ENCODE measurements around the gene PANK2. TPM values are rescaled to one million over a fixed set of nuclear protein-coding genes. Genes with fewer than 3 reads are reported as not detected.
"Not testable (repeated sequence)": the region's sequence is repeated elsewhere in the genome, so short reads cannot be mapped to it uniquely, and the experiment has no call there.

The PANK2 gene
- total RNA-seq, 1 donor from 2014 or later, result 29.4 TPM

DNA sequence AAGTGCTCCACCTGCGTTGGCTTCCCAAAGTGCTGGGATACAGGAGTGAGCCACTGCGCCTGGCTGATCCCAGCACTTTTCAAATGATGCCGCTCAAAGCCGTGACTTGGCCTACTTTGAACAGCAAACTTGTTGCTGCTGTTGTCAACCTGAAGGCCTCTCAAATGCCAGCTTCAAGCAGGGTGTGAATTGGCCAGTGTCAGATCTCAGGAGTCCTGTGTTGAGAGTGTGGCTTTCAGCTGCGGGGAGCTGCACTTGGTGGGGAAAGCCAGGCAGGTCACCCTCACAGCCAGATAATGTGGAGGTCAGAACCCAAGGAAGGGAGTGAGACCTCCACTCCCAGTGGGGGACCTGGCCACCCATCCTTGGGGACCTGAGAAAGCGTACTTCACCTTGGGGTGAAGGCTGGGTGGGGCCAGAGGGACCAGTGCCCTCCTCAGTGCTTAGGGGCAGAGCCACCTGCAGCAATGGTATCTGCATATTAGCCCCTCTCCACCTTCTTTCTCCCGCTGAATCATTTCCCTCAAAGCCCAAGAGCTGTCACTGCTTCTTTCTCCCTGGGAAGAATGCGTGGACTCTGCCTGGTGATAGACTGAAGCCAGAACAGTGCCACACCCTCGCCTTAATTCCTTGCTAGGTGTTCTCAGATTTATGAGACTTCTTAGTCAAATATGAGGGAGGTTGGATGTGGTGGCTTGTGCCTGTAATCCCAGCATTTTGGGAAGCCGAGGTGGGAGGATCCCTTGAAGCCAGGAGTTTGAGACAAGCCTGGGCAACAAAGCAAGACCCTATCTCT lies 19.1 kb upstream of the PANK2 start:
- no peak for DNase-seq (ENCODE audit: low read depth in 2 of 2)

DNA sequence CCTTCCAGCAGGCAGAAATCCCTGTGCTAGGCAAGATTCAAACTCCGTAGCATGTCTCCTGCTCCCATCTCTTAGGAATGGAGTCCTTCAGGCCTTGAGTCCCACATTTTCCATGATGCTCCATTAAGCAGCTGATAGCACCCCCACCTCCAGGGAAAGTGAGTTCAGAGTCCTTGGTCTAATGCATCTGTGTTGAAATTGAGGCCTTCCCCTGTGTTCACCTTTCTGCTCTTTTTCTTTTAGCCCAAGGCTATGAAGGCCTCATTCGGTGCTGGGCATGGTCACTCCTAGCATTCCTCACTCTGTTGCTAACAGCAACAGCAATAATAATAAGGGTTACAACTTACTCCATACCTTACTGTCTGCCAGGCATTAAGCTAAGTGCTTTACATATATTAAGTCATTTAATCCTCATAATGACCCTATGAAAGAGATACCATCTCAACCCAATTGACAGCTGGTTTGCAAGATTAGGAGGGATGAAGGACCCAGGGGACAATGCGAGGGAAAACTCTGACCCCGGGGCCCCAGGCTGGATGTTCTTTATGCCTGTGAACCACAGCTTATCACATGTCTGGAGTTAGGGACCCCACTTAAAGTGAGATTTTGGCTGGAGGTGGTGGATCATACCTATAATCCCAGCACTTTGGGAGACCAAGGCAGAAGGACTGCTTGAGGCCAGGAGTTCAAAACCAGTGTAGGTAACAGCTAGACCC lies 17.5 kb upstream of the PANK2 start:
- DNase-seq (ENCODE audit: low read depth in 2 of 2), result no peak

DNA sequence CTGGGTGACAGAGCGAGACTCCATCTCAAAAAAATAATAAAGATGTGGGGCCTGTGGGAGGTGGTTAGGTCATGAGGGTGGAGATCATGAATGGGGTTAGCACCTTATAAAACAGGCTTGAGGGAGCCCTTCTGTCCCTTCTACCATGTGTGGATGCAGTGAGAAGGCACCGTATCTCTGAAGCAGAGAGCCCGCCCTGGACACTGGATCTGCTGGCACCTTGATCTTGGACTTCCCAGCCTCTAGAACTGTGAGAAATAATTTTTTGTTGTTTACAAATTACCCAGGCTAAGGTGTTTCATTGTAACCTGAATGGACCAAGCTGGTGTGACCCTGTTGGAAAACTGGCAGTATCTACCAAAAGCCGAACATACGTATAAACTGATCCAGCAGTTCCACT lies 15.7 kb upstream of the PANK2 start:
- no peak for DNase-seq (ENCODE audit: low read depth in 2 of 2)

DNA sequence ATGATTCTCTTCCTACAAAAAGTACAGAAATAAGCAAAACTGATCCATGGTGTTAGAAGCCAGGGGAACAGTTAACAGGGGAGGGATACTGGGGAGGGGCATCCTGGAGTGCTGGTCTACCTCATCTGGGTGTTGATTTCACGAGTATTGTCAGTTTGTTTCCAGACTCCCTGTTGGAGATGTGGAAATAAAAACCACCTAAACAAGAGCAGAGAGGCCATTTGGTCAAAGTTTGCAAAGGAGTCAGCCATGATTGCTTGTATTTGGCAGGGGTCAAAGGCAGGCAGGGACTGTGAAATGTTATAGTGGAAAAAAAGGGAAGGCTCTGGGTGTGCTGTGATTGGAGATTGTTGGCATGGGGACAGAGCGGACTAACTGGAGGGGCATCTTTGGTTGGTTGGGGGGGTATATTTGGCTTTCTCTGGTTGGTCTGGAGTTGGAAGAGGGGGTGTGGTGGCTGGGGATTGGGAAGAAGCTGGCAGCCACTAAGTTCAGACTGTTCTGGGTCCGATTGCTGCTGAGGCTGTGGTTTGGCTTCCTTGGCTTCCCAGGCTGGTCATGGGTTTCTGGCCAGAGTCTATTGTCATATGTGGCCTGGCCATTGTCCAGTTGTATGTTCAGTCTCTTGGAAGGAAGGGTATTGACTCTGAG lies 14.9 kb upstream of the PANK2 start:
- no peak for DNase-seq (ENCODE audit: low read depth in 2 of 2)

DNA sequence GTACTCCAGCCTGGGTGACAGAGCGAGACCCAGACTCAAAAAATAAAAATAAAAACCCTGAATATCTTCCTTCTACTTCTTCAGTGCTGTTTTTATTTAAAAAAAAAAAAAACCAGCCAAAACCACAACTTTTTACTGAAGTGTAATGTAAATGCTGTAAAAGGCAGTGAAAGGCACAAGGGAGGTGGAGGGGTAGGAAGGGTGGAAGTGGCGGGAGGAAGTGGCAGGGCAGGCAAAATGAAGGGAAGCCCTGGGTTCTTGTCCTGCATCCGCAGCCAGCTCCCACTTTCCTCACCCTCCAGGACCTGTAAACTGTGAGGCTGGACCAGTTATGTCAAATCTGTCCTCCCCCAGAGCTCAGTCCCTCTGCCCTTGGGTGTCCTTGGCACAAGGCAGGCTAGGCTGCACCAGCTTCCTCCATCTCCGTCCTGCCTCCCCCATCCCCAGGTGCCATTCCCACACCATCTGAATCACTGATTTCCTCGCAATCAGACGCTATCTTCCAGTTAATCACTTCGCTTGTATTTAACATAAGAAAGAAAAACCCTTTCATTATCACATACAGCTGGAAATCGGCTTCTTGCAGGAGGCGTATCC lies 13.7 kb upstream of the PANK2 start:
- DNase-seq (ENCODE audit: low read depth in 2 of 2), result no peak

DNA sequence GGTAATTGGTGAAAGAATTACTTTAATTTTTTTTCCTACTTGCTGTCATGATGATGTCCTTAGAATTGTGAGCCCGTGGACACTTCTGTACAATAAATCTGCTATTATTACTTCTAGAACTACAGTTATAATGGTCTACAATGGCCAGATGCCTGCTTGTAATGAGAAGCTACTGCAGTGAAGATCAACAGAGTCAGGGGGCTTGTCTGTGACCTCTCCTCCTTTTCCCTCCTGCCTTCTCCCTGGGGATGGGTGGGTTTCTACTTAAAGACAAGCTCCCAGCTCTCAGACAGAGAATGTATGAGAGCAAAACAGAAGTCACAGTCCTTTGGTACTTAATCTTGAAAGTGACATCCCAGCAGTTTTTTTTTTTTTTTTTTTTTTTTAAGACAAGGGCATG lies 13.2 kb upstream of the PANK2 start:
- DNase-seq (ENCODE audit: low read depth in 2 of 2), result no peak

DNA sequence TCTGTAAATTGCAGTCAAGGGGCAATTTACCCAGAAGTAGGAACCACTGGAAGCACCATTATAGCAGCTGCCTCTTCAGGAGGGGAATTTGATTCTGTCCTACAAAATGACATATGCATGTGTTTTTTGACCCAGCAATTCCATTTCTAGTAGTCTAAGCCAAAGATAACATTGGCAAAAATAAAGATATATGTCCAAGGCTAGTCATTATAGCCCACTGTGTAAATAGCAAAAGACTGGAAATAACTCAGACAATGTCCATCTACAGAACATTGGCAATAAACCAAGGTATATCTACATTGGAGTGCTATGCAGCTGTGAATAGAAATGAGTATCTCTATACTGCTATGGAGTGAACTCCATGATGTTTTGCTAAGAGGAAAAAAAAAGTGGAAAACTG lies 12.5 kb upstream of the PANK2 start:
- peak; percentile 15 to 74 for DNase-seq (ENCODE audit: low read depth in 2 of 2)

DNA sequence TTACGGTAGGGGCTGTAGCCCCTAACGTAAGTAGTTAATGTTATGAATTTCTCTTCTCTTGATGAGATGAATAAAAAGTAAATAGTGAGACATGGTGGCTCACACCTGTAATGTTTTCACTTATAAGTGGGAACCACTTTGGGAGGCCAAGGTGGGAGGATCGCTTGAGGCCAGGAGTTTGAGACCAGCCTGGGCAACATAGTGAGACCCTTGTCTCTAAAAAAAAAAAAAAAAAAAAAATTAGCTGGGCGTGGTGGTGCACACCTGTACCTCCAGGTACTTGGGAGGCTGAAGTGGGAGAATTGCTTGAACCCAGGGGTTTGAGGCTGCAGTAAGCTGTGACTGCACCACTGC lies 10.3 kb upstream of the PANK2 start:
- DNase-seq (ENCODE audit: low read depth in 2 of 2), result not testable (repeated sequence)

DNA sequence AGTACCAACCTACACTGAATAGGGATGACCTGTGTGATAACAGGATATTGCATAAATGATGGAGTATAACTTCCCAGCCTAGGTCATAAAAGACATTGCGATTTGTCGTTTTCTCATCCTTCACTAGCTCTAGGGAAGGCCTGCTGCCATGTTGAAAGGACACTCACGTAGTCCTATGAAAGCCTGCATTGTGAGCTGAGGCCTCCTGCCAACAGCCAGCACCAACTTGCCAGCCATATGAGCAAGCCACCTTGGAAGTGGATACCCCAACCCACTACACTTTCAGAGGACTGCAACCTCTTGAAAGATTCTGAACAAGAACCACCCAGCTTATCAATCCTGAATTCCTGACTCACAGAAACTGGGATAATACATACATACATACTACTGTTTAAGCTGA lies 3.5 kb upstream of the PANK2 start:
- no peak for DNase-seq (ENCODE audit: low read depth in 2 of 2)

DNA sequence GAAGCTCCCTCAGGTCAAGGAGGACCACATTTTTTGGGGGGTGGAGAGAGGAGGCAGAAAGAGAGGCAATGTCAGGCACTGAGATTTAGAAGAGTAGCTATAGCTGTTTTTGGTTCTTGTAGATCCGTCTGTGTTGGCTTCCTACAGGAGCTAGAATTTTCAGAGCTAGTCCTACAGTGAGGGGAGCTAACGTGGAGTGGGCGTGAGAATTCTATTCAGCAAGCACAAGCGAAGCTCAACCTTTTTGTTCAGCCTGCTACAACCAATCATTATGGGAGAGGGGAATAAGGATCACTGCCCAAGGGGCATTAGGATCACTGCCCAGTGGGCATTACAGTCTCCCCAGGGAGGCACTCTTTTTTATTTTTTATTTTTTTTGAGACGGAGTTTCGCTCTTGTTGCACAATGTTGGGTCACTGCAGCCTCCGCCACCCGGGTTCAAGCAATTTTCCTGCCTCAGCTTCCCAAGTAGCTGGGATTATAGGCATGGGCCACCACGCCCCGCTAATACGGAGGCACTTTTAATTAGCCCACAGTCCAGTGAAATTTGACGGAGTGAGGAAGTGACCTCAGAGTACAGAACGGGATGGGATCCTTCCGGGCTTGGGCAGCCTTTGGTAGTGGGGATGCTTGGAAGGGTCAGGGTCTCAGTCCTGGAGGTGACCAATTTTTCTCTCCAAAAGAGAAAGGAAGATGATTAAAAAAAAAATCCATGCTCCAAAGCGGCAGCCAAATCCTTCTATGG lies 1.1 kb upstream of the PANK2 start:
- DNase-seq (ENCODE audit: low read depth in 2 of 2), result peak; percentile 11 to 51

DNA sequence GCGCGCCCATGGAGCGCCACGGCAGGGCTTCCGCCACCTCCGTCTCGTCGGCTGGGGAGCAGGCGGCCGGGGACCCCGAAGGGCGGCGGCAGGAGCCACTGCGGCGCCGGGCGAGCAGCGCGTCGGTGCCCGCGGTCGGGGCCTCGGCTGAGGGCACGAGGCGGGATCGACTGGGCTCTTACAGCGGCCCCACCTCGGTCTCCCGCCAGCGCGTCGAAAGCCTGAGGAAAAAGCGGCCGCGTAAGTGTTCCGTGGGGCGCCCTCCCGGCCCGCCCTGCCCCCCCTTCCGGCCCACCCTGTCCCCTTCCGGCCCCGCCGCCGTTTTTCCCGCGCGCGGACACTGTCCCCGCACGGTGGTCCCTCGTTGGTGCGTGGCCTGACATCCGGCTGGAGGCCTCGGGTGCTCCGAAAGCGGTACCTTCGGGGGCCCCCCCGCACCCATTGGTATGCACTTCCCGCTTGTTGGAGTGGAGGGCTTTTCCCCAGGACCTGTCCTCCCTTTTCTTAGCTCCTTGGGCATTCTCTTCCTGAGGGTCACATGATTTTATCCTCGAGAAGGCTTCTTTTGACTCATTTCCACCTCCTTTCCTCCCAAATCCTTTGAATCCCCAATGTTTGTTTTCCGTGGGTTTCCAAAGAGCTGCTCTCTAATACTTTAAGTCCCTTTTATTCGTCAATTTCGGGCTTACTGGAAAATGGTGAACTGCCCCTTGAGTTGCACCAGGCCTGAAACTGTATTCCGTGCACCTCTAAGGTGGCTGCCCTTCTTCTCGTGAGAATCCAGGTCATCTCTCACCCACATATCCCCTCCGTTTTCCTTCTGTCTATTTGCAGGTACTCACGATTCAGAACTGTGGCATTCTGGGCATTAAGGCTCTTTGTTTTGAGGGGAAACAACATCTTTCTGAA lies 556 bp downstream of the PANK2 start:
- DNase-seq (ENCODE audit: low read depth in 2 of 2), result peak in 1 of 2 donors; percentile 30

DNA sequence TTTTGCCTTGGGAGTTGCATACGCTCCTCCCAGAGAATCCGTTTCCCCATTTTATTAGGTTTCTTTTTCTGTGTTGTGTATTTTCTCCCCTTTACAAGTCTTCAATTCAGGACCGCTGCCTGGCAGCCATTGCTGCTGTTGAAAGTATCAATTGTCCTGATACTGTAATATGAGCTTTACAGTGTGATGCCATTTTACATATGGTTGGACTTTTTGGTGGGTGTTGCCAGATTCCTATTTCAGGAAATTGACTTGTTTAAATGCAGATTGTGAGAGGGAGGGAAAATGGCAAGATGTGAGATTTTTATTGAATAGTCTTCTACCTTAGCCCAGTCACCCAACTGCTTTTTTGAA lies 1.2 kb downstream of the PANK2 start:
- DNase-seq (ENCODE audit: low read depth in 2 of 2), result peak in 1 of 2 donors; percentile 52

DNA sequence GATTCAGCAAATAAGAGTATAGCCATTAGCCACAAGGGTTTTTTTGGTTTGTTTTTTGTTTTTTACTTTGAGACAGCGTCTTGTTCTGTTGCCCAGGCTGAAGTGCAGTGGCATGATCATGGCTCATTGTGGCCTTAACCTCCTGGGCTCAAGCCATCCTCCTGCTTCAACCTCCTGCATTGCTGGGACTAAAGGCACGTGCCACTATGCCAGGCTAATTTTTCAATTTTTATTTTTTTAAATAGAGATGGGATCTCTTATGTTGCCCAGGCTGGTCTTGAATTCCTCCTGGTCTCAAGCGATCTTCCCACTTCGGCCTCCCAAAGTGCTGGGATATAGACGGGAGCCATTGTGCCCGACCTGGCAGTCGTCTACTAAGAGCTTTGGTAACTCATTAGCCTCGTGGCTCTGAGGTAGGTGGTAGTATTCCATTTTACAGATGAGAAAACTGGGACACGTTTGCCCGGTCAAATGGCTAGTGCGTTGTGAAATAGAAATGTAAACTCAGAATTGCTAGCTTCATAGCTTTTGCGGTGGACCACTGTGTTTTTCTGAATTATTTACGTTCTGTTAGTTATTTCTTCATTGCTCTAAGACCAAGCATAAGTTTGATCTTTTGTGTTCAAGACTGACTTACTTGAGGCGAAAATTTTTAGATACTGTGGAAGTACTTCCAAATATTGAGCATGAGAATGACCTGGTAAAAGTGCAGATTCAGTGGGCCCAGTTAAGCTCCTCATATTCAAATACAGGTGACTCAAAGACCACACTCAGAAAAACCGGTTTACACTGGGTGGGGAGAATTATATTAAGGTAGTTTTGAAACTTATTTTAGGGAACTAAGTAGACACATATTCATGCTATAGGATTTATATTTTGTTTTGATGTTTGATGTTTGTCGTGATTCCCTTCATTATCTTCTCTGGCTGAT lies 2.1 kb downstream of the PANK2 start:
- DNase-seq (ENCODE audit: low read depth in 2 of 2), result no peak

DNA sequence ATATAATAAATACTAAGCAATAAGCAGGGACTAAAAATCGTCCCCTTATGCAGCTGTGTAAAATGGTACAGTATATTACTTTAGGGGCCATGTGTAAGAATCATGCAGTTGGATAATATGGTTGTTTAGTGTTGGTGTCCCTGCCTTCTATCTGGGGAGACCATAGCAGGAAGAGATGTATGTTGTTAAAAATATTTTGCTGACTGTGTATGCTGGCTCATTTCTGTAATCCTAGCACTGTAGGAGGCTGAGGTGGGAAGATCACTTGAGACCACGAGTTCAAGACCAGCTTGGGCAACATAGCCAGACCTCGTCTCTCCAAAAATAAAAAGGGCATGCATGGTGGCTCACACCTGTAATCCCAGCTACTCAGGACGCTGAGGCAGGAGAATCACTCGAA lies 5.6 kb downstream of the PANK2 start:
- no peak for DNase-seq (ENCODE audit: low read depth in 2 of 2)

DNA sequence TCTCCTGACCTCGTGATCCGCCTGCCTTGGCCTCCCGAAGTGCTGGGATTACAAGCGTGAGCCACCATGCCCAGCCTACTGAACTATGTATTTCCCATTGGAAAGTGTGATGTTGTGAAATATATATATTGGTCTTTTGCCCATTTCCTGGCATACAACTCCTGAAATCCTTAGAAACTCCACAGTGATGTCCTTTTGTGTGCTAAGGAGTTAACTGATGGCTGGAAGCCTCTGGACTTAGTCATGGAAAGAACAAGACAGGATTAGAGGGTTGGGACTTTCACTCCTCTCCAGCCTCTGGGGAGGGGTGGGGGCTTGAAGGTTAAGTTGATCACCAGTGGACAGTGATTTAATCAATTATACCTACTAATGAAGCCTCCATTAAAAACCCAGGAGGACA lies 7.1 kb downstream of the PANK2 start:
- peak in 1 of 2 donors; percentile 40 for DNase-seq (ENCODE audit: low read depth in 2 of 2)

DNA sequence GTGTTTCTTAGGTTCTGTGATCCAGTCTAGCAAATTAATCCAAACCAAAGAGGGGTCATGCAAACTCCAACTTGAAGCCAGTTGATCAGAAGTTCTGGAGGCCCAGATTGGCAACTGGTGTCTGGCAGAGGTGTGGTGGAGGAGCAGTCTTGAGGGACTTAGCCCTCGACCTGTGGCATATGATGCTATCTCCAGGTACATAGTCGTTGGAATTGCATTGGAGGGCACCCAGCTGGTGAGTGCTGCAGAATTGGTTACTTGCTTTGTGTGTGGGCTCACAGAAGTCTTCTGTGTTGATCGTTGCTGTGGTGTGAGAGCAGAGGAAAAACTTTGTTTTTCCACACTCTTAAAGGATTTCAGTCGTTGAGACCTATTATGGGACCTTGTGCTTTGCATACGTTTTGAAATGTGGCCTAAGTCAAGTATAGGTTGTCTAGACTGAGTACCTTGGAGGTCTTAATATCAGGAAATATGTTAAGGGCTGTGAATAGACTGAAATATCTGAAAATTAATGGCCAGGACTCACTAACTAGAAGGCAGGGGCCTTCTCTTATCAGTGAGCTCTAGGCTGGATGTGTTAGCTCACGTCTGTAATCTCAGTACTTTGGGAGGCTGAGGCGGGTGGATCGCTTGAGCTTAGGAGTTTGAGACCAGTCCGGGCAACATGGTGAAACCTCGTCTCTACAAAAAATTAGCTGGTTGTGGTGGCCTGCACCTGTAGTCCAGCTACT lies 7.8 kb downstream of the PANK2 start:
- DNase-seq (ENCODE audit: low read depth in 2 of 2), result no peak

DNA sequence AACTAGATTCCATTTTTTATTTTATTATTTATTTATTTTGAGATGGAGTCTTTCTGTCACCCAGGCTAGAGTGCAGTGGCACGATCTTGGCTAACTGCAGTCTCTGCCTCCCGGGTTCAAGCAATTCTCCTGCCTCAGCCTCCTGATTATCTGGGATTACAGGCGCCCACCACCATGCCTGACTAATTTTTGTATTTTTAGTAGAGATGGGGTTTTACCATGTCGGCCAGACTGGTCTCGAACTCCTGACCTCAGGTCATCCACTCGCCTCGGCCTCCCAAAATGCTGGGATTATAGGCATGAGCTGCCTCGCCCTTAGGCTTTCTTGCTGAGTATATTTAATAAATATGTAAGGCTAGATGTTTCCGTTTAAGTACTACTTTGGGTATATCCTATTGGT lies 9.0 kb downstream of the PANK2 start:
- not testable (repeated sequence) for DNase-seq (ENCODE audit: low read depth in 2 of 2)

DNA sequence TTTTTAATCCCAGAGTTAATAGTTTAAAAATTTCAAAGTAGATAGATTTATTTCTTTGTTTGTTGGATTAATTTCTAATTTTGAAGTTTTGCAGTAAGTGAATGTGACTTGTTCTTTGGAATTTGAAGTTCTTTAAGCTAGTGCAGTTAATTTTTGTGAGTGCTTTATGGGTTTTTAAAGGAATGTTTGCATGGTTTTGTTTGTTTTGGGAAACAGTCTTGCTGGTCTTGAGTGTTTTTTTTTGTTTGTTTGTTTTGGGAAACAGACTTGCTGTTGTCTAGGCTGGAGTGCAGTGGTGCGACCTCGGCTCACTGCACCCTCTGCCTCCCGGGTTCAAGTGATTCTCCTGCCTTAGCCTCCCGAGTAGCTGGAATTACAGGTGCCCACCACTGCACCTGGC lies 9.5 kb downstream of the PANK2 start:
- DNase-seq (ENCODE audit: low read depth in 2 of 2), result no peak

DNA sequence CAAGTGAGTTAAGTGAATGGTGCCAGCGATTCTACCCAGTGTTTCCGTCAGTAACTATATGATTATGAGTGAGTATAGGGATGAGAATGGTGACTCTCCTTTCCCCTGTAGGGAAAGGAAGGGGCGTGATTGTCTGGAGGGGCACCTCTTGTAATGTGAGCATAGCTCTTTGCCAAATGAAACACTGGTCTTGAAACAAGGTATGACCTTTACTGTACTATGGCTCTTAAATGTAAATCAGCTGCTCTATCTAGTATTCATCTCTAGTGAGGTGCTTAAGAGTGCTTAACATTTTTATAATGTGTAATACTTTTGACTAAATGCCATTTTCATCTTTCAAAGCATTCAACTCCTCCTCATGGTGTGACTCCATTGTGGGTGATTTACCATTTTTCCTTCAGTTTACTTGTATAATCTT lies 11.0 kb downstream of the PANK2 start:
- DNase-seq (ENCODE audit: low read depth in 2 of 2), result peak in 1 of 2 donors; percentile 79

Measured in dermis microvascular lymphatic vessel endothelial cell (primary cell).